Medulla oblongata (tissue), 1 donor: ENCODE results near the gene TTN.
A peak's percentile ranks its signal among the peaks of the same experiment; 100 is the strongest.

ENCODE experiments used
- DNase-seq: peaks from one replicate; pipeline ENCODE4 v3.0.0-alpha.2; 2015; ENCODE audit errors: extremely low spot score

TTN gene

DNA sequence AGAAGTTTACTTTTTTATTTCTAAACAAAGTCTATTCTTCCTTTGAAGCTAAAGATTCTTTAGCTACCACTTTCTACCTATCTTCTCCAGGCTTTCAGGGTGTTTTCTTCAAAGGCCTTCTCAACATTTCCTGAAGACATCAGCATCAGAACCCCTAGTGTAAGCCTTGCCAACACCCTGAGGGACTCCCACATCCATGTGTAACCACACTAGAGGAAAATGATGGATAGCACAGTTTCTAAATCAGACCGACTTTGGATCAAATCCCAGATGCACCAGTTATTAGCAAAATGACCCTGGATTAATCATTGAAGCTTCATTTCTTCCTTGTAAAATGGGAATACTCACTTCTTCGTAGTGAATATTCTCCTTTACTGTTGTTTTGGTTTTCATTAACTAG lies 4.7 kb upstream of the TTN start:
- no peak for DNase-seq

DNA sequence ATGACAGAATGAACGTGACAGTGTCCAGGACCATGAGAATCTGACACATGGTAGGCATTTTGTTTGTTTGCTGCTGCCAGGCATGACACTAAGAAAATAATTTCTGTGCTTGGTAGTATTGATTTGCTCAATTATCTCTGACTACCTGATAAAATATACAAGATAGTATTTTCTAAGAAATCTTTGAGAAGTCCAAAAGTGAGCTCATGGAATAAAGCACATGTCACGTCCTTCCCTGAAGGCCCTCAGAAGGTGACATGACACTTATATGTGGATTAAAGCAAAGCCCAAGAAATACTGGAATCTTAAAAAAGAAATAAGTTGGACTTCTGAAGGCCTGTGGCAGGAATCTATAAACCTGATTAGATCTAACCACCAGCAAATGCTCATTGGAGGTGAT lies 3.8 kb upstream of the TTN start:
- DNase-seq = no peak

DNA sequence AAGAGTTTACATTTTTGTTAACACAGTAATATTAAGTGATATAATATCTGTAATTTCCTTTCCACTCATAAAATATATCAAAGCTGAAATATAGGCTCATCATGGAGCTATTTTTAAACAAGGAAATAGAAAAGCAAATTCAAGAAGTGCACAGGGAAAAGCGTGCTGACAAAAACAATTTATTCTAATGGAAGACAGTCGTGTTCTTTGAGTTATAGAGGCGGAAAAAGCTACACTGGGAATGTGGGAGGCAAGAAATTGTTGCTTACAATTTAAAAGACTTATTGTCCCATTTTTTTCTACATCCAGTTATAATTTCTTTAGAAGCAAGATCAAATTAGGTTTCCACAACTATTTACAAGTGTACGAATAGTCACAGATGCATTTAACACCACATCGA lies 3.2 kb upstream of the TTN start:
- no peak for DNase-seq

DNA sequence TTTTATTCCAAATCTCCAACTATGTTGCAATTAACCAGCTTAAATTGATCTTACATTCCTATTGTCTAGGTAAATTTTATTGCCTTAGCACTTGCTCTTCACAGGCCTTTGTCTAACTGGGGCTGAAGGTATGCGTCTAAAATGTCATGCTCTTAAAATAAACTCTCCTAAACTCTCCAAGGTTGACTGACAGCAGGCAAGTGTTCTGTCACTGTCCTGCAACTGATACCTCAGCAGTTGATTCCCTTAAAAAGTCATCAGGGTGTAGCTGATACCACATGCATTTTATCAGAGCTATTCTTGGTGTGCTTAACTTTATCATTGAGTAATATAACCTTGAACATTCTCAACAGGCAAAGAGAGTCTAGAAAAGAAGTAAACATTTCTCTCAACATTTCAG lies 680 bp downstream of the TTN start:
- no peak for DNase-seq

DNA sequence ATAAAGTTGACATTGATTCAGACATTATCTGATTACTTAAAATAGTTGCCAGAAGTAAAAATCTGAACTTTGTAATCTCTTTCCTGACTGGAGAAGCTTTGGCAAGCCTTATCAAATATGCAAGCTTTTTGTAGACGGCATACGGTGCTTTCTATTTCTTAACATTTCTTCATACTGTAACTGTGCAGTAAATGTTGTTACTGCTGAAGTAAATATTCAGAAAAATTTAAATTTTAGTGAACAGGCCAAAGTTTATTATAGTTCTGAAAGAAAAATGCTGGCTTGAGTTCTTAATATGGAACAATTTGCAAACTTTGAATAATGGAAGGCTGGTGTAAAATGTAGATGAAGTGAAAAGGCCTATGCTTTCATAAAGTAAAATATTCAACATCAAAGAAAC lies 1.8 kb downstream of the TTN start:
- DNase-seq = no peak

DNA sequence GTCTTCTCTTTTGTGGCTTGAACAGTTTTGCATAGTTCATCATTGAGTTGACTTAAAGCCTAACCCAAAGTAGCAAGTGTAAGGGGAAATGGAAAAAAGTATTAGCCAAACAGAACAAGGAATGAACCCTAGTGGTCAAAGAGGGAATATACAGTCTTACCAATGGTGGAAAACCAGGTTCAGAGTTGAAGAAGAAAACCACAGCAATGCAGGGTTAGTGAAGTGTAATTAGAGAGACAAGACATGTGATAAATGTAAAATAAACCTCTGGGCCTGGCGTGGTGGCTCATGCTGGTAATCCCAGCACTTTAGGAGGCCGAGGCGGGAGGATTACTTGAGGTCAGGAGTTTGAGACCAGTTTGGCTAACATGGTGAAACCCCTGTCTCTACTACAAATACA lies 2.4 kb downstream of the TTN start:
- DNase-seq = no peak

DNA sequence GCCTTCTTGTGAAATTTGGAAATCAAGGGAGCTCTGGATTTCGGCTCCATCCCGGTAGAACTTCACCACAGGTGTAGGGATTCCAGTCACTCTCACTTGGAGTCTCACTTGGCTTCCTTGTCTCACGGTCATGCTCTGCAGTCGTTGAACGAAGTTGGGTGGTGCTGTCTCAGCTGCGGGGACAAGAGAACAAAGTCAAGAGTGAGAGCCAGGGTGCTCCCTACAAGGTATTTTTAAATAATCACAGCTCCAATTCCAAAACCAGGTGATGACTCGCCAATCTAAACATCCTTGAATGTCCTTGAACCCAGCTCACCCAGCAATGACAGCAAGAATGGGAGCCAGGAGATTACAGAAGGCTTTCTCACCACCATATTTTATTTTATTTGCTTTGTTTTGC lies 6.7 kb downstream of the TTN start:
- DNase-seq = no peak

DNA sequence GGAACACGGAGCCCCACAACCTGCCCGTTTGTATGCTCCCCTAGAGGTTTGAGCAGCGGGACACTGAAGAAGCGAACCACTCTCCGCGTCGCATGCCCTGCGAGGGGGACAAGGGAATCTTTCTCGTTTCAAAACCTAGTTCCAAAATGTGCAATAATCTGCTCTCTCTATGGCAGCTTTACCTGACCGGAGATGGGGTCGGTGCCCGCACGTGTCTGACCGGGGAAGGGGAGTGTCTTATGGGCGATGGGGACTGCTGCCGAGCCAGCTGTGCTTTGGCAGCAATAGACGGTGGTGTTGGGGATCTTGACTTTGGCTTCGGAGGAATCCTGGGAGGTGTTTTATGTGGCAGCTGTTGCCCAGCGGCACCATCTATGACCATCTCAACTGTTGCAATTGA lies 7.9 kb downstream of the TTN start:
- no peak for DNase-seq

DNA sequence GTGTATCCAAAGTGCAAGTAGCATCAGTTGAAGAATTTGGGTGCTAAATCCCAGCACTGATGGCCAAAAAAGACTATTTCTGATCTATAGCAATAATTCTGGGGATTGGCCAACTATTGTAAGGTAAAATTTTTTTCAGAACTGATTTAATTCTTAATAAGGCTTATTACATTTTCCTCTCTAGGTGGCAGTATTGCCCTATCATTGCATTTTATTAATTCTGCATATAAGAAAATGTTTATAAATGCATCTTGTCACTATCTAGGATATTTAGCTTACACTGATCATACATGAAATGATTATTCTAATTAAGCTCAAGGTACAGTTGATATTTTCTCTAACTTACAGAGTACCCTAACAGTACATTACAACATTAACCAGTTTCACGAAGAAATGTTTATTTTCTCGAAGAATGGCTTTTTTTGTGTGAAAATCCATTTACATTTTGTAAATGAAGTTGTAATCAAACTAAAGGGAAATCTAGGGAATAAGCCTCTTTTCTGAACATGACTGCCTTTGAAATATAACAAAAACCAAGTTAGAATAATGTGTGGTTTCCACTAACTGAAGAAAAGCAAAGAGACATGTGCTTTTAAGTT lies 11.0 kb downstream of the TTN start:
- peak; percentile 34 for DNase-seq

DNA sequence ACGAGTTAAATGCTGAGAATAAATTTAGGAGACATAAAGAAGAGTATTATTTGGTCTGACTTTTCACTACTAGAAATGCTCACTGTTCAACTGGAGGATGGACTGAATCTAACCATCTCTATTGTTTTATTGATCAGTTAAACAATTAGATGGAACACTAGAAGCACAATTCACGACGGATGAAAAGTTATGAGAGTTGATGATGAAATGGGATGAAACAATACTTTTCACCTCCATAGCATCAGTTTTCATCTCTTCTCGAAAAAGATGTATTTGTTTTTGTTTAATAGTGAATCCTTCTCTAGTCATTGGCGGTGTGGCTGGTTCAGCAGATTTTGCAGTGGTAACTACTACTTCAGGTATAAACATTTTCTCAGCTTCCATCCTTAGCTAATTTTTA lies 19.3 kb downstream of the TTN start:
- no peak for DNase-seq

DNA sequence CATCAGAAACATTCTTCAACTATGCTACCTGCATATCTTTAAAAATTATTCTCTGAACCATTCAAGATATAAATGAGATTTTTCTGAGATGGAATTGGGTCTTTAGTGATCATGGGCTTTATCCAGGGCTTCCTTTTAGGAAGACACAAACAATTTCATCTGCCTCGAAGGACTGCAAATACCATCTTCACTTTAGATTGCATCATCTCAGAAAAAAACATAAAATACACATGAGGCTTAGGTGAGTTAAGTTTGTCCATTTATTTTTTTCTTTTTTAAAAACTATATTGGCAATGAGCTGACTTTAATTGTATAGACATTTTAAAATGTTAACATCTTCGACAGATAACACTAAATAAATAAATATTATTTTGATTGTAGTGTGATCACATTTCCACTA lies 20.1 kb downstream of the TTN start:
- no peak for DNase-seq

DNA sequence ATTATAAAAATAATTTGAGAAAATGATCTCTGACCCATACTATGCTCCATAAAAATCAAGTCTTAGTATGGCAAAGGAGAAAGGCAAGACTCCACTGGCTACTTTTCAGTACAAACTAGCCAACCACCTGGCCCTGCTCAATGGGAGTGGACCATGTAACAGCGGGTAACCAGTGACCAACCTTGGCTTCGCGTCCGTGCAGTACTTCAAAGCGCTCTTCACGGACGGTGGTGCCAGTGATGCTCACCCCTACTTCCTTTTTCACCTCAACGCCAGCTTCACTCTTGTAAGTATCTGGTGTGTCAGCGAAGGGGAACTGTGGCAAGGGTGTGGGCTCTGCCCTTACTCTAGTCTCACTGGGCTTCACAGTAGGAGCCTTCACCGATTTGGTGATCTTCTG lies 23.3 kb downstream of the TTN start:
- no peak for DNase-seq

DNA sequence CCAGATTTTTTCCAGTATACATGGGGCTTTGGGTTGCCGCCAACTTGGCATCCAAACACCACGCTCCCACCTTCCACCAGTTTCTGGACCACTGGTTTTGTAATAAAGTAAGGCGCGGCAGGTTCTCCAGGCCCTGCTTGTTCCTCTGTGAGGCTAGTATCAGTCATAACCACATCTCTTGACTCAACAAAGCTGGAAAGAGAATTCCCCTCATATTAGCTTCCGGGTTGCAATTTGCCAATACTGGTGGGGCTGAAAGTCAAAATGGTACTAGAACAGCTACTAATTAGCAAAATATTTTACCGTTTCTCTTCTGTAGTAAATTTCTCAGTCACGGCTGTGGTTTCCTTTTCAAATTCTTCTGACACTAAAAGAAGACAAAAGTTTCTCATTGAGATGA lies 25.0 kb downstream of the TTN start:
- DNase-seq = no peak

DNA sequence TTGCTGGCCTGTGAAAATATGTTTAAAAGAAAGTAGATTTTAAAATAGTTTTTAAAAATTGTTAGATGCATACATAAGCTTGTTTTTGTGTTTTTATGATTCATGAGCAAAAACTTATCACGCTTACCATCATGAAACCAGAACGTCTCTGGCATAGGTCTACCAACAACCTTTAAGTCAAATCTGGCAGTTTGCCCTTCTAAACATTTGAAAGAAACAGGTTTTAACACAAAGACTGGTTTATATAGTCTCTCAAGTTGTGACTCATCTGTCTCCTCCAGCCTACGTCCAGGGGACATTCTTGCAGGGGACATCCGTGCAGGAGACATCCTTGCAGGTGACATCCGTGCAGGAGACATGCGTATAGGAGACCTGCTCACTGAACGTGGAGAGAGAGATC lies 29.6 kb downstream of the TTN start:
- DNase-seq = no peak

DNA sequence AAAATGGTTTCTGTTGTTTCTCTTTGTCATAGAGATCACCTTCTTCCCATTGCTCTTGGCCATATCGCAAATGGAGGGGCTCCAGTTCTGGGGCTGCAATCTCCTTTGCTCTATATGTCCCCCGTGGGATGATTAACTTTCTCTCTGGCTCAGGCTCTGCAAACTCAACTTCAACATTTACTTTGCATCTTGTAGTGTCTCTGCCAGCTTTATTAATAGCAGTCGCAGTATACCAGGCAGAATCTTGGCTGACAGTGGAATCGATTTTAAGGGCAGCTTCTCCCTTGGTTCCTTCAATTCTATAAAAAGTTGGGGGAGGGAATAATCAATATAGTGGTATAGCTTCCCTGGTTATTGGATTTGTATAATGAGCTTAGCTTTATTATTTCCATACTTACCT lies 30.5 kb downstream of the TTN start:
- no peak for DNase-seq

DNA sequence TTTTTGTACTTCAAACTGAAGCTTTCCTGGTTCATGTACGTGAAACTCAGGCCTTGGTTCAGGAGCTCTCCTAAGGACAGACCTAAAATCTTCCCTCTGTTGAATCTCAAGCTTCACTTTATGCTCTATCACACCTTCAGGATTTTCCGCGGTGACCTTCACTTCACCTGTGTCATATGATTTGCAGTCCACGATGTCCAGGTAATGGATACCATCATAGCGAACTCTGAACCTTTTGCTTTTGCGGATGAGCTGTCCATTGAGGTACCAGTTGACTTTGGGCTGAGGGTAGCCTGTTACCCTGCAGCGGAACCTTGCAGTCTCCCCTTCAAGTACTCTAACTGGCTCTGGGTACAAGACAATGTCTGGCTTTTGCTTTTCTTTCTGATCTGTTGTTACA lies 31.2 kb downstream of the TTN start:
- DNase-seq = no peak

DNA sequence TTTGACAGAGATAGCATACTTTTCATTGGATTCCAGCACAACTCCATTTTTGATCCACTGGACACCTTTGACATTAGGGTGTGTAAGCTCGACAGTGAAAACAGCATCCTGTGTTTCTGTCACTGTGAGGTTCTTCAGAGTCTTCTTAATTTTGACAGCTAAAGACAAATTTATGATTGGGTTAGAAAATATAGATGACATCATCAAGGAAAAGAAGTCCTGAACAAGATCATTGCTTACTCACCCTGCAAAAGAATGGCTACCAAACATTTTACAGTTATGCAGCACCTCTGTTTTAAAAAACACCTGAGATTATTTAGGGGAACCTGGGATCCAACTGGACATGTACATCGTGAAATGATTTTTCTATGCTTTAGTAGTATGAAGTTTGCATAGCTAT lies 36.7 kb downstream of the TTN start:
- no peak for DNase-seq

DNA sequence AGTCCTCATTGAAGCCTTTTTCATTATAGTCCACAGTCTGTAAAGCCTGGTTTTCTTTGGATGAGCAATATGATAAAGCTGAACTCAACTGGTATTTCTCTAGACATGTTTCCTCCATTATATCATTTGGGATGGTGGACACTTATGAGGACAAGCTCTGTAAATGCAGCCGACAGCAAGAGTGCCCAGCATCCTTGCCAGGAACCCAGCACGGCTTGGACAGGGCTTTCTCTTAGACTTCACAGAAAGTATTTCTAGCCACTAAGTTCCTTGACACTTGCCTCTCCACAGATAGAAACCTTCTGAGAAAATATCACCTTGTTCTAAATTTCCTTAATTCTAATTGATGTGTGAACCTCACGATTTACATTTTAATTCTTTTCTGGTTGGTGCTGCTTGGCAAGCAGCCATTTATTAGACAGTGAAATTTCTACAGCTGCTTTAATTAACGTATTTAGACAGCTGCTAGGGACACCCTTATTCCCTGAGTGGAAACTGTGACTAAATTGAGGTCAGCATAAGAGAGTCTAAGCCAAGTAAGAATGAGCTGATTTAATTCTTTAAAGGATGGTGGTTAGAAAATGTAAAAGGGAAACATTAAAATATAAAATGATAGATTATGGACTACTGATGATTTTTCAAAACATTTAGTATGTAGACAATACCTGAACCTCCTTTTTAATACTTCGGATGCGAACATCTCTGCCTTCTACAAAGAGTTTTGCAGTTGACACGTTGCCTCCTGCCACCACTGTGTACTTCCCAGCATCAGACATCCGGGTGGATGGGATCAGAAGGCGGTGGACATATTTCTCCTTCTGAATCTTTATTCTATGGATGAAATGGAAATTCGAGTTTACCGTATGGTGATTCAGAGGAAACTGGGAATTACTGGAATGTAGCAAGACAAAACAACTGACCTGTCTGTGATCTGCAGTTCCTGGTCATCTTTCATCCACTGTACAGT lies 39.8 kb downstream of the TTN start:
- DNase-seq = no peak

DNA sequence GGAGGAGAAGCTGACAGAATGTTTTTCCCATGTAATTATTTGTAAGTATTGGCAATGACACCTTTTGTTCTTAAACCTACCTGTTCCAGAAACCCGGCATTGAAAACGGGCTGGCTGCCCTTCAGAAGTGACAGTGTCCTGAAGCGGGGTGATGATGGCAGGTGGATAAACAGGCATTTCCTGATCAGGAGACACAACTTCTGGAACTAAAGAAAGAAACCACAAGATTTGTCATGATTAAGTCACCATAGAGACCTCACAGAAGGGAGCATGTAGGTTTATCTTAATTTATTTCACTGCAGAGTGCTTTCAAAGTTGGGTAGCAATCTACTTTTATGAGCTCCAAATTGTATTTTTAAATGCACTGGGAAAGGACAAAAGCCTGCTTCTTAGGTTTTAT lies 43.1 kb downstream of the TTN start:
- no peak for DNase-seq

DNA sequence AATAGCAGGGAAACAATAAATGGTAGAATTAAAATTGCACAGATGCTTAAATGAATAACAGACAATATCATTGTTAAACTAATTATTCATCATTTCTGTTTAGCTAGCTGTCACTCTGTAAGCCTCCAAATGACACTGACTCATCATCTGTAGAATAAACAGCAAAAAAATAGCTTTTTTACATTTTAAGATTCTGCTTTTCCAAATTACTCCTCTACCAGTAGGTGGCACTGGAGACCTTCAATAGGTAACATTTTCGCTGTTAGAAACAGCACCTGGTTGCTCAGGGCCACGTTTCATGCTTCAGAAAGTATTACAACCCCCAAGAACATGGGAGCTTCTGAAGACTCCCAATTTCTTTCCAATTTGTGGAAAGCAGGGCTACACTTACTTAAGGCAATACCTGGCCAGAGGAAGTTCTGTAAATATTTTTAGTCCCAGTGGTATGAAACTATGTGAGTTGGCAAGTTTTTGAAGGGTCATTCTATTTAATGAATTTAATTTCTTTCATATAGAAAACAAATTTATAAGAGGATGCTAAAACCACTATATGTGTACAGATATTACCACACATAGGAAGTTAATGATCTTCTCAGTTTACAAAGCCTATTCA lies 45.4 kb downstream of the TTN start:
- peak; percentile 43 for DNase-seq

DNA sequence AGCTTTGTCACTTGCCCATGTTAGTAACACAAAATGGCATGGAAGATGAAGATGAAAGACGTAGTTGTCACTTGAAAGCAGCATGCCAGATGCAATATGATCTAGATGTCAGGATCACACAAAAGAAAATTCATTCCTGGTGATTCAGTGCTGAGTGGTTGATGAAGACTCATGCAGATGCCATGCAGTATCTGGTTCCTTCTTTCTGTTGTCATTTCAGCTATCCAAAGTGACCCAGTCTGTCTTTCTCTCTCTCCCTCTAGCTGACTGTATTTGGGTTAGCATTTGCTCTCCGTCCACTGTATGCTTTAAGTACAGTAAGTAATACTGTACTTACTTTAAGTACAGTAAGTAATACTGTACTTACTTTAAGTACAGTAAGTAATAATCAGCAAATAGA lies 50.4 kb downstream of the TTN start:
- no peak for DNase-seq

DNA sequence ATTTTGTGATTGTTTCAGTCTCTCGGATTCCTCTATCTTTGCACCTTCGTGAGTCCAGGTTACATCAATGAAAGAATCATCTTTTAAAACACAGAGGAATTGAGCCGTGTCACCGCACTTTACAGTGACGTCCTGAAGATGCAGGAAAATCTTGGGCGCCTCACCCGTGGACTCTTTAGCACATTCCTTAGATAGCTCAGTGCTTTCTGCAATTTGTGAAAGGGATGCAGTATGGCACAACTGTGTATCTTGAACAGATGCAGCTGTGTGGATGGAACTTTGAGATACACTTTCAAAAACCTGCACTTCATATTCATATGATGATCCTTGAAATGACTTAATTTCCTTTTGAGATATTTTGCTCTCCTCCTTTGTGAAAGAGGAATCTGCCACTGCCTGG lies 50.9 kb downstream of the TTN start:
- DNase-seq = no peak

DNA sequence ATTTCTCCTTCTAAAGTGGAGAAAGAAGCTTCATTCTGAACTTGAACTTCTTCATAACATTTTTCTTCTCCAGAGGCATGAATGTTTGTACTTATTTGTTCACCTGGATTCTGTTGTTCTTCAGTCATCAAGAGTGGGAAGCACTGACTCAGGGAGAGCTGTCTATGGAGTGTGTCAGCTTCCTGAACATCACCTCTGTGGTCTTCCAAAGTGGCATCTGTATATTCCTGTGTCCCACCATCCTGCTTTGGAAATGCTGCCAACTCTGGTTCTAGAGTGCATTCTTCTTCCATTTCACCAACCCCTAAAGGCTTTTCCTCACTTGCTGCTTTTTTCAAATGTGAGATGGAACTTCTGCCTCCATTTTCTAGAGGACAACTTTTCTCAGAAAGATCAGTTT lies 59.5 kb downstream of the TTN start:
- DNase-seq = no peak
